B cell (primary cell): Measurements from ENCODE around the gene ANTXRL. TPM values are rescaled to one million over a fixed set of nuclear protein-coding genes. Genes with fewer than 3 reads are reported as not detected.

Experiments
- ATAC-seq: fragments of 200-7000 bp; cut with Tn5 transposase; one replicate; pipeline ENCODE4 v1.10.0; 2021; ENCODE audit warnings: low read depth, mild to moderate bottlenecking, moderate number of reproducible peaks, moderate library complexity
- CTCF ChIA-PET: fragments of 350-600 bp; sonication (Branson Sonifier 250); formaldehyde crosslinking; loops from one replicate; lab custom pipeline; 2021; ENCODE audit warnings: antibody characterized with exemption, inconsistent platforms; lab: Charles Lee
- POLR2A ChIA-PET: fragments of 350-600 bp; sonication (Branson Sonifier 250); formaldehyde crosslinking; loops from one replicate; lab custom pipeline; 2021; ENCODE audit warnings: antibody characterized with exemption; lab: Charles Lee
- DNase-seq: peaks from one replicate; pipeline ENCODE4 v3.0.0; 2013
- H2AFZ ChIP-seq: 2 replicates; pipeline ENCODE4 v1.6.1; 2012; ENCODE audit warnings: mild to moderate bottlenecking, low read depth, low read length; ENCODE audit not compliant: insufficient read depth, poor library complexity, severe bottlenecking
- H3K27ac ChIP-seq, 2 donors: 1 replicate in 1 of 2; 2 replicates in 1 of 2; pipeline ENCODE4 v1.5.1; 2012 to 2013; ENCODE audit warnings: low read length in 2 of 2, mild to moderate bottlenecking in 2 of 2, moderate library complexity in 1 of 2
- H3K27me3 ChIP-seq, 4 experiments: fragments of 200-600 bp in 1 of 4; sonication (generic) in 1 of 4; replicated peaks in 1 of 4; 1 replicate in 2 of 4; 2 replicates in 2 of 4; pipeline versions ENCODE4 v1.6.1 to v1.7.0; 2013 to 2016; ENCODE audit warnings: low read length in 3 of 4, mild to moderate bottlenecking in 2 of 4, mixed read lengths in 1 of 4, moderate library complexity in 1 of 4; ENCODE audit not compliant: insufficient read depth in 4 of 4, control insufficient read depth in 3 of 4; ENCODE audit errors: control extremely low read depth in 1 of 4
- H3K36me3 ChIP-seq, 2 experiments: replicated peaks in 1 of 2; 1 replicate in 1 of 2; 2 replicates in 1 of 2; pipeline versions ENCODE4 v1.6.1 to v1.7.1; 2013; ENCODE audit warnings: low read length in 1 of 2; ENCODE audit not compliant: insufficient read depth in 2 of 2, control insufficient read depth in 1 of 2; ENCODE audit errors: control extremely low read depth in 1 of 2, extremely low read depth in 1 of 2
- H3K4me1 ChIP-seq, 2 donors: fragments of 200-600 bp in 1 of 2; sonication (generic) in 1 of 2; 1 replicate in 1 of 2; 2 replicates in 1 of 2; pipeline versions ENCODE4 v1.5.1 to v1.6.1; 2013 to 2017; ENCODE audit warnings: low read length in 2 of 2; ENCODE audit not compliant: control insufficient read depth in 2 of 2, insufficient read depth in 2 of 2
- H3K4me2 ChIP-seq: replicated peaks from 2 replicates; pipeline ENCODE3; 2012; ENCODE audit warnings: mild to moderate bottlenecking, low read depth, low read length; ENCODE audit not compliant: poor library complexity, severe bottlenecking
- H3K4me3 ChIP-seq, 5 experiments: fragments of 200-600 bp in 1 of 5; sonication (generic) in 1 of 5; 1 replicate in 3 of 5; 2 replicates in 2 of 5; pipeline versions ENCODE4 v1.5.1 to v1.7.0; 2011 to 2016; ENCODE audit warnings: low read length in 4 of 5, mild to moderate bottlenecking in 4 of 5, low read depth in 2 of 5, control low read depth in 1 of 5, moderate library complexity in 1 of 5; ENCODE audit not compliant: insufficient read depth in 1 of 5; ENCODE audit errors: control extremely low read depth in 1 of 5, extremely low read depth in 1 of 5
- H3K79me2 ChIP-seq: fragments of 200-600 bp; sonication (generic); one replicate; pipeline ENCODE4 v1.6.0; 2016; ENCODE audit warnings: low read length; ENCODE audit not compliant: control insufficient read depth, insufficient read depth
- H3K9ac ChIP-seq: fragments of 200-600 bp; sonication (generic); 2 replicates; pipeline ENCODE4 v1.6.1; 2017; ENCODE audit warnings: mild to moderate bottlenecking, low read length, moderate library complexity
- H3K9me3 ChIP-seq, 3 donors: one replicate each; pipeline versions ENCODE4 v1.6.1 to v1.7.1; 2013; ENCODE audit warnings: low read length in 2 of 3; ENCODE audit not compliant: control insufficient read depth in 2 of 3, insufficient read depth in 1 of 3; ENCODE audit errors: control extremely low read depth in 1 of 3
- H4K20me1 ChIP-seq: 2 replicates; pipeline ENCODE4 v1.6.0; 2012; ENCODE audit warnings: mild to moderate bottlenecking, low read length; ENCODE audit not compliant: insufficient read depth, control insufficient read depth, poor library complexity, severe bottlenecking
- H3K27ac Mint-ChIP-seq: one replicate; pipeline ENCODE4 v1.8.0; 2021; ENCODE audit warnings: mixed read lengths
- H3K27me3 Mint-ChIP-seq: one replicate; pipeline ENCODE4 v1.8.0; 2021; ENCODE audit warnings: mixed read lengths
- H3K4me1 Mint-ChIP-seq: one replicate; pipeline ENCODE4 v1.8.0; 2021; ENCODE audit warnings: mixed read lengths
- H3K4me3 Mint-ChIP-seq: one replicate; pipeline ENCODE4 v1.8.0; 2021; ENCODE audit warnings: mixed read lengths
- H3K9me3 Mint-ChIP-seq: one replicate; pipeline ENCODE4 v1.8.0; 2022; ENCODE audit warnings: mixed read lengths; ENCODE audit not compliant: insufficient read depth
- CTCF ChIP-seq: fragments of 200-600 bp; IDR thresholded peaks from one replicate; pipeline ENCODE4 v1.8.0; 2022; ENCODE audit warnings: antibody characterized with exemption, mild to moderate bottlenecking
- EZH2 ChIP-seq: IDR thresholded peaks from 2 replicates; pipeline ENCODE4 v1.6.1; 2012; ENCODE audit warnings: borderline replicate concordance, low read depth, mild to moderate bottlenecking, moderate library complexity, low read length; ENCODE audit not compliant: insufficient read depth, poor library complexity, severe bottlenecking
- WGBS: methylation state at CpG from one replicate; pipeline ENCODE4 v1.1.5; 2013; ENCODE audit warnings: missing lambda C conversion rate; ENCODE audit not compliant: insufficient coverage; 5-methylcytosine and 5-hydroxymethylcytosine counted together
- intact Hi-C: fragments of 100-400 bp; cut with micrococcal nuclease; formaldehyde crosslinking; loops from one replicate; pipeline ENCODE4 v1.10.0; 2022
- polyA plus RNA-seq: library from polyadenylated mRNA; depleted of rRNA; stranded (reverse); fragments of >200 nt; gene quantifications from 2 replicates; pipeline ENCODE4 v1.2.3, GENCODE V29; 2012
- total RNA-seq, 2 donors: library from RNA; stranded (reverse); fragments of 120-200 nt in 1 of 2; gene quantifications; 1 replicate in 1 of 2; 2 replicates in 1 of 2; pipeline versions ENCODE4 v1.2.3 to v1.2.4, GENCODE V29; 2013 to 2022

Gene ANTXRL
- total and polyA plus RNA-seq, 2 donors (not counting 1 experiment from before 2014, with no cell fraction given), result not detected

DNA sequence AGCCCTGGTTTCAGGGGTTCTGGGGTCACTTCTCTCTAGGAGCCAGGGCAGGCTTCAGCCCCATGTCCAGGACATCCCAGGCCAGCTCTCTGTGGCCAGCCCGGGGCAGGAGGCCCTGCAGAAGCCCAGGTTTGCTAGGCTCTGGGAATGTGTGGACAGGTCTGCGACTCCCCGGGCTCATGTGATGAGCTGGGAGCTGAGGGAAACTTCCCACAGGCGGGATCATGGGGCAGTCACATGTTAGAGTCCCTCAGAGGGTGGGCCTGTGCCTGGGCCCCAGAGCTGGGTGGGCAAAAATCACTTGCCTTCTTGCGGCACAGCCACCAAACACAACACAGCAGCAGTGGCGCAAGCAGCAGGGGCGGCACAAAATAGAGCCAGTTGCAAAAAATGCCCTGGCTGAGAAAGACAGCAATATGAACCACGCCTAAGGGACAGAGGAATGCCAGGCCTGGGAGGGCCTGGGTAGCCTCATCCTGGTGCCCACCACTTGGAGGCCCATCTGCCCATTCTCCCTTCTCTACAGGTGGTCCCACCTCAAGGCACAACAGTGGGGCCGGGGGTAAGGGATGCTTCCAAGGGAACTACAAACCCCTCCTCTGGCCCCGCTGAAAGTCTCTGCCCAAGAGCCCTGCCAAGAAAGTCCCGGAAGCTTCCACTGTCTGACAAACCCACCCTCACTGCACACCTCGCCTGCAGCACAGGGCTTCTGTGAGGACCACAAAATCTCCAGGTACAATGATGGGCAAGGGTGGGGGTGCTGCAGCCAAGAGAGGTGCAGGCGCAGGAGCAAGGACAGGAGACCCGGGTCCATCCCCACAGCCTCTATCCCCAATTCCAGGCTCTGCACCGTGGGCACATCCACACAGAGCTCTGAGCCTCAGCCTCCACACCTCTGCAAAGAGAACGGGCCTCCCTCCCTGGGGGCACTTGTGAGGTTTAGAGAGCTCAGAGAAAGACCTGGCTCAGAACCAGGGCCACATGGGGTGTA, 34.6 kb upstream of the ANTXRL start:
- Histone ChIP-seq H3K4me1 (no peaks in the 10 kb centered on the region), H3K9me3 (no peaks in the 10 kb centered on the region), H3K27me3 (no peaks in the 10 kb centered on the region), H3K79me2 (peaks cover 33% of the 10 kb centered on the region), H3K4me2 (no peak overlapping the region), H4K20me1 (no peaks in the 10 kb centered on the region), H2AFZ (no peak overlapping the region), H3K4me3 (no peak overlapping the region), H3K36me3 (peaks cover 0 to 22% of the 10 kb centered on the region in 2 experiments), H3K9ac (no peak overlapping the region), H3K27ac (no peak overlapping the region)
- no peak overlapping the region for H3K4me3 Mint-ChIP-seq
- ChIA-PET CTCF (interaction anchor here (0.9 kb wide), 1 partner anchor 13 kb away, joined by 3 read pairs; no protein-coding TSS in a partner anchor), POLR2A (no interaction called here)
- H3K27ac Mint-ChIP-seq, result no peak overlapping the region
- H3K4me1 Mint-ChIP-seq, result peaks cover 1% of the 10 kb centered on the region
- intact Hi-C loops, result no loop called here
- H3K9me3 Mint-ChIP-seq, result no peaks in the 10 kb centered on the region
- no peaks in the 10 kb centered on the region for H3K27me3 Mint-ChIP-seq
- 97% methylated on average over 9 of the region's 16 CpGs for WGBS
- DNase-seq (no peak), ATAC-seq (no peak)
- no peak for TF ChIP-seq EZH2
- no peak for TF ChIP-seq CTCF
